HG03025 (cell line): Measurements from ENCODE around the gene TAS2R16.

Experiments
- ATAC-seq: cut with Tn5 transposase; IDR thresholded peaks from one replicate; pipeline ENCODE4 v1.9.1; 2021; ENCODE audit warnings: mild to moderate bottlenecking, moderate library complexity; ENCODE audit not compliant: unreplicated experiment, low FRiP score

The TAS2R16 gene

GRCh38 chr7:122995600-122995999 is at the start of gene TAS2R16:
Gene TAS2R16, minus strand, starts transcription at chr7:122995700. Its CDS starts 66 bp downstream, at chr7:122995634.
- ATAC-seq = no peak

- ATAC-seq = no peak
These were observed 48.1 kb upstream of the TAS2R16 start for GRCh38 chr7:123043642-123044041.

- no peak for ATAC-seq
These were observed 45.6 kb upstream of the TAS2R16 start for GRCh38 chr7:123041101-123041500.

GRCh38 chr7:123039269-123039668 is 43.8 kb upstream of the TAS2R16 start:
- ATAC-seq = no peak

GRCh38 chr7:123034106-123034505 is 38.6 kb upstream of the TAS2R16 start:
- no peak for ATAC-seq

GRCh38 chr7:123030631-123031030 is 35.1 kb upstream of the TAS2R16 start:
- no peak for ATAC-seq

- no peak for ATAC-seq
These were observed 32.8 kb upstream of the TAS2R16 start for GRCh38 chr7:123028339-123028738.

- no peak for ATAC-seq
These were observed 30.8 kb upstream of the TAS2R16 start for GRCh38 chr7:123026251-123026650.

- ATAC-seq = no peak
These were observed 29.7 kb upstream of the TAS2R16 start for GRCh38 chr7:123024989-123025758.

GRCh38 chr7:123023126-123023525 is 27.6 kb upstream of the TAS2R16 start:
- ATAC-seq = no peak

- no peak for ATAC-seq
These were observed 27.1 kb upstream of the TAS2R16 start for GRCh38 chr7:123022576-123022975.

- no peak for ATAC-seq
These were observed 16.9 kb upstream of the TAS2R16 start for GRCh38 chr7:123012435-123012834.

- ATAC-seq = no peak
These were observed 16.4 kb upstream of the TAS2R16 start for GRCh38 chr7:123011766-123012369.

- no peak for ATAC-seq
These were observed 9.4 kb upstream of the TAS2R16 start for GRCh38 chr7:123004931-123005330.

- no peak for ATAC-seq
These were observed 8.1 kb upstream of the TAS2R16 start for GRCh38 chr7:123003539-123004126.

GRCh38 chr7:122989577-122989976 is 5.9 kb downstream of the TAS2R16 start:
- no peak for ATAC-seq

- no peak for ATAC-seq
These were observed 6.5 kb downstream of the TAS2R16 start for GRCh38 chr7:122989041-122989440.

GRCh38 chr7:122988333-122988732 is 7.2 kb downstream of the TAS2R16 start:
- no peak for ATAC-seq

GRCh38 chr7:122987463-122987862 is 8.0 kb downstream of the TAS2R16 start:
- ATAC-seq = no peak

GRCh38 chr7:122984021-122984420 is 11.5 kb downstream of the TAS2R16 start:
- no peak for ATAC-seq

- ATAC-seq = no peak
These were observed 12.2 kb downstream of the TAS2R16 start for GRCh38 chr7:122983261-122983660.

- ATAC-seq = no peak
These were observed 20.2 kb downstream of the TAS2R16 start for GRCh38 chr7:122975341-122975740.
